IPS-18c (cell line): ENCODE results near the gene FBXL20.
"Not testable (repeated sequence)": the region's sequence is repeated elsewhere in the genome, so short reads cannot be mapped to it uniquely, and the experiment has no call there.

ENCODE experiments used
- H3K4me3 ChIP-seq: 2 replicates; pipeline ENCODE4 v1.7.0; 2013; ENCODE audit warnings: low read depth, mild to moderate bottlenecking, low read length, moderate library complexity; ENCODE audit not compliant: insufficient read depth
- H3K9me3 ChIP-seq: one replicate; pipeline ENCODE4 v1.6.1; 2013; ENCODE audit warnings: mild to moderate bottlenecking, low read length, moderate library complexity; ENCODE audit not compliant: control insufficient read depth, insufficient read depth

Gene FBXL20

GRCh38 chr17:39400547-39401411, 647 bp downstream of the FBXL20 start:
- peak overlapping the region; percentile 73 for H3K4me3 ChIP-seq

DNA sequence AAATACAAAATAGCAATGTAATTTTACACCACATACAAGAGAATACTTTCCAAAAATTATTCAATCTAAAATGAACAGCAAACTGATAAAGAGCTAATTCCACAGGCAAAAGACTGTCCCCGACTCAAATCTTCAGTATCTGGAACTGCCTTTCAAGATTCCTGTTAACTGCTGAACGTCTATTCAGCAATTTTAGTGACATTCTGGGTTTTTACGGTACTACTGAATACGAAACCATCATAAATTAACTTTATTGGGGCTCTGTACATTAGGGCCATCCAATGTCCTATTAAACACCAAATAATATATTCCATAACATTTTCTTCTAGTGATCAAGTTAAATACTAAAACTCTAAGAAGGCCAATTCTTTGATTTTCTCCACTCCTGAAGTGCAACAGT, 1.6 kb downstream of the FBXL20 start:
- Histone ChIP-seq H3K4me3 (no peak overlapping the region), H3K9me3 (no peaks in the 10 kb centered on the region)

More at GRCh38 chr17:39400547-39401411, 647 bp downstream of the FBXL20 start:
- no peaks in the 10 kb centered on the region for H3K9me3 ChIP-seq

GRCh38 chr17:39393736-39394135, 7.7 kb downstream of the FBXL20 start:
- H3K4me3 ChIP-seq: no peak overlapping the region

DNA sequence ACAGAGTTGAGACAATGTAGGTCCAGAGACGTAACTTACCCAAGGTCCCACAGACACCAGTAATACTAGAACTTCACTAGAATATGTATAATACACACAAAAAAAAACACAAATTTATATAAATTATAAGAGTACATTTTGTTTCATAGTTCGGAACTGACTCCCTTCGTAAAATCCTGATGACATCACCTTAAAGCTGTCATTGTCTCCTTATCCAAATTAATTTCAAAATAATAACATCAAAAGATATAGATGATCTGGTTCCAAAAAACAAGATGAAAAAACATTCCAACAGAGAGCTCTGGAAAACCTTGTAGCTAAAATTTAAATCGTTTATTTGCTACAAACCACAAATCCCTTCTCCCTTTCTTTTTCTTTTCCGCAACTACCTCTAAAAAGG, 10.0 kb downstream of the FBXL20 start:
- Histone ChIP-seq H3K9me3 (no peaks in the 10 kb centered on the region), H3K4me3 (no peak overlapping the region)

More at GRCh38 chr17:39393736-39394135, 7.7 kb downstream of the FBXL20 start:
- no peaks in the 10 kb centered on the region for H3K9me3 ChIP-seq

DNA sequence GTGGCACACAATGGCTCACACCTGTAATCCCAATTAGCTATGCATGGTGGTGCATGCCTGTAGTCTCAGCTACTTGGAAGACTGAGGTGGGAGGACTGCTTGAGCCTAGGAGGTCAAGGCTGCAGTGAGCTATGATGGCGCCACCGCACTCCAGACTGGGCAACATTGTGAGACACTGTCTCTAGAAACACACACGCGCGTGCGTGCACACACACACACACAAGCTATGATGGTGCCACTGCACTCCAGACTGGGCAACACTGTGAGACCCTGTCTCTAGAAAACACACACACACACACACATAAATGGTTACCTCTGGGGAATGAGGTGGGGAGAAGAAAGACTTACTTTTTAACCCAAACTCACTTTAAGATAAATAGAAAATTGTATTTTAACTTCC, 16.4 kb downstream of the FBXL20 start:
- H3K9me3 ChIP-seq: no peaks in the 10 kb centered on the region
- H3K4me3 ChIP-seq: no peak overlapping the region

- Histone ChIP-seq H3K9me3 (no peaks in the 10 kb centered on the region), H3K4me3 (no peak overlapping the region)
These were observed 21.3 kb downstream of the FBXL20 start for GRCh38 chr17:39380144-39380543.

- no peak overlapping the region for H3K4me3 ChIP-seq
These were observed 25.0 kb downstream of the FBXL20 start for GRCh38 chr17:39376434-39376833.

DNA sequence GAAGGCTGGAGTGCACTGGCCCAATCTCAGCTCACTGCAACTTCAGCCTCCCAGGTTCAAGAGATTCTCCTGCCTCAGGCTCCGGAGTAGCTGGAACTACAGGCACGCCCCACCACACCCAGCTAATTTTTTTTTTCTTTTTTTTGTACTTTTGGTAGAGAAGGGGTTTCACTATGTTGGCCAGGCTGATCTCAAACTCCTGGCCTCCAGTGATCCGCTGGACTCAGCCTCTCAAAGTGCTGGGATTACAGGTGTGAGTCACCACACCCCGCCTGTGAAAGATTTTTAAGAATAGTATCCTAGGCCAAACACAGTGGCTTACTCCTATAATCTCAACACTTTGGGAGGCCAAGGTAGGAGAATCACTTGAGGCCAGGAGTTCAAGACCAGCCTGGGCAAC, 33.6 kb downstream of the FBXL20 start:
- H3K4me3 ChIP-seq, H3K9me3 ChIP-seq: not testable (repeated sequence)

More at GRCh38 chr17:39376434-39376833, 25.0 kb downstream of the FBXL20 start:
- no peaks in the 10 kb centered on the region for H3K9me3 ChIP-seq

- no peaks in the 10 kb centered on the region for H3K9me3 ChIP-seq
These were observed 35.6 kb downstream of the FBXL20 start for GRCh38 chr17:39365872-39366271.

GRCh38 chr17:39365242-39365641, 36.2 kb downstream of the FBXL20 start:
- Histone ChIP-seq H3K4me3 (no peak overlapping the region), H3K9me3 (no peaks in the 10 kb centered on the region)

More at GRCh38 chr17:39365872-39366271, 35.6 kb downstream of the FBXL20 start:
- no peak overlapping the region for H3K4me3 ChIP-seq

- no peak overlapping the region for H3K4me3 ChIP-seq
- H3K9me3 ChIP-seq: no peaks in the 10 kb centered on the region
These were observed 37.0 kb downstream of the FBXL20 start for GRCh38 chr17:39364236-39365025.

GRCh38 chr17:39361064-39361463, 40.4 kb downstream of the FBXL20 start:
- no peaks in the 10 kb centered on the region for H3K9me3 ChIP-seq

DNA sequence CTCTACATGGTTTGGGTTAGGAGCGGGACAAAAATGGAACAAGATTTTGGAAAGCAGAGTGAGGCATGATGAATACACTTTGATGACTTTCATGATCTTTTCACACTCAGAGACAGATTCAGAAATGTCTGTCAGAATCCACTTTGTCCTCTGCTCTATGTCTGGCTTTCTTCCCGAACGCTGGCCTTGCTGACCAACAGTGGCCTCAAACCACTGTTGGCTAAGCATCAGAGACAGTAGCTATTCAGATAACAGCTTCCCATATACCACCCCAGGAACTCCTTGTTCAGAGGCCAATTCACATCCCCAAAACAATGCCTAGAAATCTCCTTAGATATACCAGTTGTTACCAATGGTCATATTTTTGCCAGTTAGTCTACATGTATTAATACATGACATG, 40.9 kb downstream of the FBXL20 start:
- Histone ChIP-seq H3K4me3 (no peak overlapping the region), H3K9me3 (no peaks in the 10 kb centered on the region)

More at GRCh38 chr17:39361064-39361463, 40.4 kb downstream of the FBXL20 start:
- H3K4me3 ChIP-seq: no peak overlapping the region

DNA sequence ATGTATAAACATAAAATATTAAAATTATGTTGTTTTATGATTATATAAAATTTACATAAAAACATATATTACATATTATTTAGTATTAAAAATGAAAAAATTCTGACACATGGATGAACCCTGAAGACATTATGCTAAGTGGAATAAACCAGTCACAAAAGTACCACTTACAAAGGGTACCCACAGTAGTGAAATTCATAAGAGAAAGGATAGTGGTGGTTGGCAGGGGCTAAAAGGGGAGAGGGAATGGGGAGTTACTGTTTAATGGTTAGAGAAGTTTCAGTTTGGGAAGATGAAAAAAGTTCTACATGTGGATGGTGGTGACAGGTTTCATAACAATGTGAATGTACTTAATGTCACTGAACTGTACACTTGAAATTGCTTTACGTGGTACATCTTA, 41.4 kb downstream of the FBXL20 start:
- no peak overlapping the region for H3K4me3 ChIP-seq
- no peaks in the 10 kb centered on the region for H3K9me3 ChIP-seq

DNA sequence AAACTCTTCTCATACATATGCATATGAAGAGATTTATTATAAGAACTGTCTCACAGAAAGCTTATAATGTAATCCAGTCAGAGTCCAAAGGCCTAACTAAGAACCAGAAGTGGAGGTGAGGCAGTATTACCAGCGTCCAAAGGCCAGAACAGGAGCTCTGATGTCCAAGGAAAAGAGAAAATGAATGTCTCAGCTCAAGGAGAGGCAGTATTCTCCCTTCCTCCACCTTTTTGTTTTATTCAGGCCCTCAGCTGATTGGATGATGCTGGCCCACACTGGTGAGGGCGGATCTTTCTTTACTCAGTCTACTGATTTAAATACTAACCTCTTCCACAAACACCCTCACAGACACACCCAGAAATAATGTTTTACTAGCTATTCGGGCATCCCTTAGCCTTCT, 43.4 kb downstream of the FBXL20 start:
- no peaks in the 10 kb centered on the region for H3K9me3 ChIP-seq
- H3K4me3 ChIP-seq: no peak overlapping the region

DNA sequence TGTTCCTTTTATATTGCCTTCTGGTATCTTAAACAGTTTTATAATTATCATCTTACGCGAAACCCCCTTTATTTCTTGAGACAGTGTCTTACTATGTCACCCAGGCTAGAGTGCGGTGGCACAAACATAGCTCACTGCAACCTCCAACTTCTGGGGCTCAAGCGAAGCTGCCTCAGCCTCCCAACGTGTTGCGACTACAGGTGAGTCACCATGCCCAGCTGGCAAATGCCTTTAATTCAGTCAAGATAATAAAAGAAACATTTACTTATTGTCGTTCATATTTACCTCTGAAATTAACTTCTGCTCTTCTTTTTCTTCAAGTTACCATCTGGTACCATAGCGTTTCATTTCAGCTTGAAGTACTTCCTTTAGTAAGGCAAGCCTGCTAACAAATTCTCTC, 43.9 kb downstream of the FBXL20 start:
- Histone ChIP-seq H3K9me3 (no peaks in the 10 kb centered on the region), H3K4me3 (no peak overlapping the region)

GRCh38 chr17:39352986-39353385, 48.4 kb downstream of the FBXL20 start:
- no peak overlapping the region for H3K4me3 ChIP-seq
- no peaks in the 10 kb centered on the region for H3K9me3 ChIP-seq

GRCh38 chr17:39352511-39352910, 48.9 kb downstream of the FBXL20 start:
- H3K9me3 ChIP-seq: no peaks in the 10 kb centered on the region

More at GRCh38 chr17:39352511-39352910, 48.9 kb downstream of the FBXL20 start:
- H3K4me3 ChIP-seq: no peak overlapping the region
